Colonic mucosa (tissue), 4 donors: Measurements from ENCODE around the gene EBI3. TPM values are rescaled to one million over a fixed set of nuclear protein-coding genes. Genes with fewer than 3 reads are reported as not detected.
A peak's percentile ranks its signal among the peaks of the same experiment; 100 is the strongest.

Experiments
- DNase-seq: peaks from one replicate; pipeline ENCODE4 v3.0.0-alpha.2; 2020
- H3K27ac ChIP-seq: fragments of 200-600 bp; one replicate; pipeline ENCODE4 v1.8.0; 2021
- H3K27me3 ChIP-seq: fragments of 200-600 bp; one replicate; pipeline ENCODE4 v1.8.0; 2021
- H3K36me3 ChIP-seq: fragments of 200-600 bp; one replicate; pipeline ENCODE4 v1.8.0; 2021
- H3K4me1 ChIP-seq: fragments of 200-600 bp; one replicate; pipeline ENCODE4 v1.8.0; 2021; ENCODE audit warnings: mild to moderate bottlenecking
- H3K4me3 ChIP-seq: fragments of 200-600 bp; one replicate; pipeline ENCODE4 v1.8.0; 2021
- H3K9ac ChIP-seq, 2 donors: one replicate each; pipeline ENCODE4 v1.7.0; 2013; ENCODE audit warnings: control low read depth in 2 of 2, low read depth in 2 of 2, low read length in 2 of 2
- H3K9me3 ChIP-seq: fragments of 200-600 bp; one replicate; pipeline ENCODE4 v1.8.0; 2021
- intact Hi-C: fragments of 100-400 bp; cut with DNase I; formaldehyde crosslinking; loops from one replicate; pipeline ENCODE4 v1.14.1; 2022
- total RNA-seq, 2 donors: library from RNA; stranded (reverse); fragmentation: NEBNext Ultra II Directional in 1 of 2; extraction: Animal tissue kit (Norgen Biotek cat#: 25700) in 1 of 2; gene quantifications; one replicate each; pipeline ENCODE4 v1.2.1, GENCODE V29; 2021
- TF ChIP-seq, protein P1 (sequence below): fragments of 200-600 bp; IDR thresholded peaks from one replicate; pipeline ENCODE4 v1.8.0; 2022; ENCODE audit warnings: antibody characterized with exemption, mild to moderate bottlenecking
- donor health status: healthy.
- donor health status: DM: no; HTN: no; CAD: no.
- donor health status: DM: no; HTN: no; CAD: no.

The EBI3 gene
- total RNA-seq, 2 donors from 2014 or later = 0.56 to 1.6 TPM

DNA sequence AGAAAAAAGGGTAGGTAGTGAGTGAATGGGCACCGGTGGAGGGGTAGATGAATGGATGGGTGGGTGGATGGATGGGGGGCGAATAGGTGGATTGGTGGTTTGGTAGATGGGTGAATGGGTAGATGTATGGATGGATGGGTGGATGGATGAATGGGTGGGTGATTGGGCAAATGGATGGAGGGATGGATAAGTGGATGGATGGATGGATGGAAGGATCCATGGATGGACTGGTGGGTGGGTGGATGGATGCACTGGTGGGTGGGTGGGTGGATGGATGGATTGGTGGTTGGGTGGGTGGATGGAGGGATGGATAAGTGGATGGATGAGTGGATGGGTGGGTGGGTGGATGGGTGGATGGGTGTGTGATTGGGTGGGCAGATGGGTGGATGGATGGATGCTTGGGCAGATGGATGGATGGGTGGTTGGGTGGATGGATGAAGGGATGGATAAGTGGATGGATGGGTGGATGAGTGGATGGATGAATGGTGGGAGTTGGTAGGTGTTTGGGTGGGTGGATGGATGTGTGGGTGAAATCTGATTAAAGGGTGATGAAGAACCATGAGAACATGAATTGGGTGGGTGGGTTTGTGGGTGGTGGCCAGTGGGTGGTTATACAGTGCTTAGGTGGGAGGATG lies 44.5 kb upstream of the EBI3 start:
- Histone ChIP-seq H3K27me3 (no peaks in the 10 kb centered on the region), H3K27ac (no peak overlapping the region), H3K9ac (no peak overlapping the region), H3K4me1 (peaks cover 25% of the 10 kb centered on the region), H3K9me3 (no peaks in the 10 kb centered on the region), H3K36me3 (no peaks in the 10 kb centered on the region), H3K4me3 (no peak overlapping the region)
- TF ChIP-seq, protein P1, sequence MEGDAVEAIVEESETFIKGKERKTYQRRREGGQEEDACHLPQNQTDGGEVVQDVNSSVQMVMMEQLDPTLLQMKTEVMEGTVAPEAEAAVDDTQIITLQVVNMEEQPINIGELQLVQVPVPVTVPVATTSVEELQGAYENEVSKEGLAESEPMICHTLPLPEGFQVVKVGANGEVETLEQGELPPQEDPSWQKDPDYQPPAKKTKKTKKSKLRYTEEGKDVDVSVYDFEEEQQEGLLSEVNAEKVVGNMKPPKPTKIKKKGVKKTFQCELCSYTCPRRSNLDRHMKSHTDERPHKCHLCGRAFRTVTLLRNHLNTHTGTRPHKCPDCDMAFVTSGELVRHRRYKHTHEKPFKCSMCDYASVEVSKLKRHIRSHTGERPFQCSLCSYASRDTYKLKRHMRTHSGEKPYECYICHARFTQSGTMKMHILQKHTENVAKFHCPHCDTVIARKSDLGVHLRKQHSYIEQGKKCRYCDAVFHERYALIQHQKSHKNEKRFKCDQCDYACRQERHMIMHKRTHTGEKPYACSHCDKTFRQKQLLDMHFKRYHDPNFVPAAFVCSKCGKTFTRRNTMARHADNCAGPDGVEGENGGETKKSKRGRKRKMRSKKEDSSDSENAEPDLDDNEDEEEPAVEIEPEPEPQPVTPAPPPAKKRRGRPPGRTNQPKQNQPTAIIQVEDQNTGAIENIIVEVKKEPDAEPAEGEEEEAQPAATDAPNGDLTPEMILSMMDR = no peak
- DNase-seq = no peak
- intact Hi-C loops = loop anchor here (5.0 kb wide), 1 partner anchor 43 kb away; no protein-coding TSS in a partner anchor

DNA sequence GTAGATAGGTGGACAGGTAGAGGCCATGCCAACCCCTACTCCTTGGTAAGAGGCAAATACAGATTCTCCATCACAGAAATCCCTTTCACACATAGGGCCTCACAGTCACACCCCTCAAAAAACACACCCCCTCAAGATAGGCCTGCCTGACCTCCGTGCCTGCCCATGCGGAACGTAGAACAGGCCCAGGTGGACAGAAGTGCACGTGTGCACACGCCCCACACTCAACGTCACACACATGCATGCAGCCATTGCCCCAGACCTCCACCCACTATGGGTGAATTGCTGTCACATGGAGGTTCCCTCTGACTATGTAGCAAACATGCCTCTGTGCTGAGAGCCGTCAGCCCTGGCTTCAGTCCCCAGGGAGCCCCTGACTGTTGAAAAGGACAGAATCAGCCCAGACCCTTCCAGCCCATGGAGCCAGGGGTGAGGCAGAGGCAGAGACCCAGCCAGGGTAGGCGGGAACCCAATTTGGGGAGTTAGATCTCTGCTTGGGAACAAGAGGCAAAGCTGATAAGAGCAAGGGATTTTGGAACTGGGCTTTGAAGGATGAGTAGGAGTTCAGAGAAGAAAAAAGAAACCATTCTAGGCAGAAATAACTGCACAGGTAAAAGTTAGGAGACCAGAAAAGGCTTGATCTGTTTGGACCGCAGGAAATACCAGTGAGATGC lies 43.8 kb upstream of the EBI3 start:
- H3K4me3 ChIP-seq = no peak overlapping the region
- no peaks in the 10 kb centered on the region for H3K36me3 ChIP-seq
- H3K9ac ChIP-seq = no peak overlapping the region
- H3K27me3 ChIP-seq = no peaks in the 10 kb centered on the region
- TF ChIP-seq, protein P1 = no peak
- intact Hi-C loops = loop anchor here (5.0 kb wide), 1 partner anchor 43 kb away; no protein-coding TSS in a partner anchor
- DNase-seq = no peak
- H3K9me3 ChIP-seq = no peaks in the 10 kb centered on the region
- H3K4me1 ChIP-seq = peaks cover 22% of the 10 kb centered on the region
- no peak overlapping the region for H3K27ac ChIP-seq

DNA sequence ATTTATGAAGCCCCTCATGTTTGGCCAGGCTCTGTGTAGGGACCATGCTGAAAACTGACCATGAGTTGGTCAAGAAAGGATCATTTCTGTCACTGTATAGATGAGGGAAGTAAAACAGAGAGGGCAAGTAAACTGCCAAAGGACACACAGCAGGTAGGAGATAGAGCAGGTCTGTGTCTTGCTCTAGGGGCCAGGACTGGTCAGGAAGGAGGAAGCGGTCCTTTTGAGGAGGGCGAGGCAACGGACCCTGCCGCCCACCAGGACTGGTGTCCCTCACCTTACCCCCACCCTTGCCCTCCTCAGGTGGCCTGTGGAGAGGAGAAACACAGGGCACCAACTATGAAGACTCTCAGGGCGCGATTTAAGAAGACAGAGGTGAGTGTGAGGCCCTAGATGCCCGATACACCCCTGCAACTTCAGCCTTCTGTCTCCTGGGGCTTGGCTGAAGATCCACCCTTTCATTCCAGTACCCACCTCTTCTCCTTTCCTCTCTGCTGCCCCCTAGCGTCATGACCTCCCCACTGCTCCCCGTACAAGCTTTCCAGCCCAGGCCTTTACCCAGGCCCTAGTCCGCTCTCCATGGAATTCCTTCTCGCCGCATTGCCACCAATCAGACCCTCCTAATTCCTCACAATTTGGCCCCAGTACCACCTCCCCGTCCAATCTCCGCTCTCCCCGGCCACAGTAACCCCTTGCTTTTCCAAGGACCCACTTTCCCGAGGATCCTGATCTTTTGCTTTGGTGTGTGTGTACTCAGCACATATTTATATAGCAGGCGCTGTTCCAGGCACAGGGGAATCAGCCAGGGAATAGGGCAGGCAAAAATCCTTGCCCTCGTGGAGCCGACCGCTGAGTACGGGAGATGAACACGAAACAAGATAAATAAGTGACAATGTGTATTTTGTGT lies 43.0 kb upstream of the EBI3 start:
- no peak overlapping the region for H3K9ac ChIP-seq
- H3K27ac ChIP-seq = no peak overlapping the region
- no peaks in the 10 kb centered on the region for H3K9me3 ChIP-seq
- H3K36me3 ChIP-seq = no peaks in the 10 kb centered on the region
- no peak overlapping the region for H3K4me3 ChIP-seq
- intact Hi-C loops = loop anchor here (5.0 kb wide), 1 partner anchor 44 kb away; no protein-coding TSS in a partner anchor
- H3K4me1 ChIP-seq = peaks cover 14% of the 10 kb centered on the region
- no peaks in the 10 kb centered on the region for H3K27me3 ChIP-seq
- TF ChIP-seq, protein P1 = peak; percentile 71
- DNase-seq = peak; percentile 95

DNA sequence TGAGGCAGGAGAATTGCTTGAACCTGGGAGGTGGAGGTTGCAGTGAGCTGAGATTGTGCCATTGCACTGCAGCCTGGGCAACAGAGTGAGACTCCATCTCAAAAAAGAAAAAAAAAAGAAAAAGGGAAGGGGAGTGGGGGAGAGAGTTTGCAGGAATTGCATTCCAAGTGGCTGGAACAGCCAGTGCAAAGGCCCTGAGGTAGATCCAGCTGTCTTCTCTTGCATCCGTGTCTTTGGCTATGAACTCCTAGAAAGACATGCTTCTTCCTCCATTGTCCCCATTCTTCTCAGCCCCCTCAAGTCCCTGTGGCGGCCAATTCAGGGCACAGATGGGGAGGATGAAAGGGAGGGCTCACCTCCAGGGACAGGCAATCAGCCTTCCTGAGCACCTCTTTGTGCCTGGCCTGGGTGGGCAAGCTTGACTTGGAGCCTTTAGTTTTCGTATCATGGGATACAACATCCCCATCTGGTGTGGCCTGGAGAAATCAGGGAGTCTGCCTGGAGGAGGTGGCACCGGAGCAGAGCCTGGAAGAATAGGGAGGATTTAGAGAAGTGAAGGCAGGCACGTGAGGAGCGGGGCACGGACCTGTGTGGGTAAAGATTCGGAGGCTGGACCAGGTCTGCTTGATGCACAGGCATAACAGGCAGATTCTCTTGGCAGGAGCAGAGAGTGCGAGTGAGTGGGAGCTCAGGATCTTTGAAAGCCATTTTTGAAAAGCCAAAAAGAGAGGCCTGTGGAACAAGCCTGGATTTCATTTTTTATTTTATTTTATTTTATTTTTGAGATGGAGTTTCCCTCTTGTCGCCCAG lies 41.8 kb upstream of the EBI3 start:
- H3K4me3 ChIP-seq = no peak overlapping the region
- peaks cover 9% of the 10 kb centered on the region for H3K4me1 ChIP-seq
- no peaks in the 10 kb centered on the region for H3K36me3 ChIP-seq
- H3K9ac ChIP-seq = no peak overlapping the region
- H3K9me3 ChIP-seq = no peaks in the 10 kb centered on the region
- TF ChIP-seq, protein P1 = no peak
- no peaks in the 10 kb centered on the region for H3K27me3 ChIP-seq
- no peak overlapping the region for H3K27ac ChIP-seq
- no peak for DNase-seq
- intact Hi-C loops = loop anchor here (5.0 kb wide), 1 partner anchor 45 kb away; no protein-coding TSS in a partner anchor
